Thoracic aorta (tissue), 2 donors: ENCODE data around the gene FGD5. TPM values are rescaled to one million over a fixed set of nuclear protein-coding genes. Genes with fewer than 3 reads are reported as not detected.

Experiments
- ATAC-seq: fragments of 150-250 bp; one replicate; pipeline ENCODE4 v1.8.0; 2017; ENCODE audit warnings: low read depth; ENCODE audit not compliant: insufficient number of reproducible peaks, low FRiP score
- DNase-seq: peaks from one replicate; pipeline ENCODE4 v3.0.0-alpha.2; 2020; ENCODE audit warnings: low spot score
- H3K27ac ChIP-seq, 2 donors: fragments of 200-600 bp; sonication (generic); 1 replicate in 1 of 2; 2 replicates in 1 of 2; pipeline ENCODE4 v1.5.1; 2016; ENCODE audit warnings: mild to moderate bottlenecking in 2 of 2, moderate library complexity in 2 of 2
- H3K27me3 ChIP-seq: fragments of 200-600 bp; sonication (generic); replicated peaks from 2 replicates; pipeline ENCODE4 v1.6.0; 2016; ENCODE audit warnings: mild to moderate bottlenecking; ENCODE audit not compliant: insufficient read depth
- H3K36me3 ChIP-seq: fragments of 200-600 bp; sonication (generic); one replicate; pipeline ENCODE4 v1.5.1; 2016
- H3K4me1 ChIP-seq, 2 donors: fragments of 200-600 bp; sonication (generic); 1 replicate in 1 of 2; 2 replicates in 1 of 2; pipeline versions ENCODE4 v1.5.1 to v1.6.0; 2016; ENCODE audit warnings: low read depth in 2 of 2, mild to moderate bottlenecking in 1 of 2; ENCODE audit not compliant: control insufficient read depth in 1 of 2
- H3K4me3 ChIP-seq: fragments of 200-600 bp; sonication (generic); 2 replicates; pipeline ENCODE4 v1.5.1; 2016; ENCODE audit warnings: mild to moderate bottlenecking
- H3K9me3 ChIP-seq: fragments of 200-600 bp; sonication (generic); 2 replicates; pipeline ENCODE4 v1.5.1; 2016
- total RNA-seq, 2 donors: library from RNA; depleted of rRNA; stranded (reverse); fragments of >200 nt; gene quantifications; one replicate each; pipeline versions ENCODE4 v1.1.0 to v1.2.3, GENCODE V29; 2016
- TF ChIP-seq, protein P1 (sequence below): fragments of 200-600 bp; sonication (generic); IDR thresholded peaks from one replicate; pipeline ENCODE4 v1.5.1; 2019; ENCODE audit warnings: antibody characterized with exemption

The FGD5 gene
- total RNA-seq, 2 donors from 2014 or later = 15.4 to 21.4 TPM

DNA sequence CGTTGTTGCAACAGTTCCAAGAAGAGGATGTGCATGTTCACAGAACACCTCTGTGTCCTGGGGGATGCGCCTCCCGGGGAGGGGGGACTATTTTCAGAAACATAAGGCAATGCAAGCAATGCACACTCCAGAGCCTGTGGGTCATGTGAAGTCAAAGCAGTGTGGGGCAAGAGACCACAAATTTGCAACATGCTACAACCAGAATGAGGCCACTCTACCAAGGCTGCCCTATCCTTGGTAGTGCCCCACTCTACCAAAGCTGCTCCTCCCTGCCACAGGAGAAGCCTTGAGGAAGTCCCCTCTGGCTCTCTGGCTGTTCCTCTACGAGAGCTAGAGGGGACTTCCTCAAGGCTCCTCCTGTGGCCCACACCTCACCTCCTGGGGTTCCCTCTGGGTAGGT, 120.2 kb downstream of the FGD5 start:
- Histone ChIP-seq H3K9me3 (no peaks in the 10 kb centered on the region), H3K4me1 (no peaks in the 10 kb centered on the region), H3K27ac (no peak overlapping the region), H3K27me3 (no peaks in the 10 kb centered on the region), H3K4me3 (no peak overlapping the region), H3K36me3 (peaks cover 9% of the 10 kb centered on the region)
- TF ChIP-seq, protein P1, sequence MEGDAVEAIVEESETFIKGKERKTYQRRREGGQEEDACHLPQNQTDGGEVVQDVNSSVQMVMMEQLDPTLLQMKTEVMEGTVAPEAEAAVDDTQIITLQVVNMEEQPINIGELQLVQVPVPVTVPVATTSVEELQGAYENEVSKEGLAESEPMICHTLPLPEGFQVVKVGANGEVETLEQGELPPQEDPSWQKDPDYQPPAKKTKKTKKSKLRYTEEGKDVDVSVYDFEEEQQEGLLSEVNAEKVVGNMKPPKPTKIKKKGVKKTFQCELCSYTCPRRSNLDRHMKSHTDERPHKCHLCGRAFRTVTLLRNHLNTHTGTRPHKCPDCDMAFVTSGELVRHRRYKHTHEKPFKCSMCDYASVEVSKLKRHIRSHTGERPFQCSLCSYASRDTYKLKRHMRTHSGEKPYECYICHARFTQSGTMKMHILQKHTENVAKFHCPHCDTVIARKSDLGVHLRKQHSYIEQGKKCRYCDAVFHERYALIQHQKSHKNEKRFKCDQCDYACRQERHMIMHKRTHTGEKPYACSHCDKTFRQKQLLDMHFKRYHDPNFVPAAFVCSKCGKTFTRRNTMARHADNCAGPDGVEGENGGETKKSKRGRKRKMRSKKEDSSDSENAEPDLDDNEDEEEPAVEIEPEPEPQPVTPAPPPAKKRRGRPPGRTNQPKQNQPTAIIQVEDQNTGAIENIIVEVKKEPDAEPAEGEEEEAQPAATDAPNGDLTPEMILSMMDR = no peak
- ATAC-seq = no peak
- DNase-seq = no peak

DNA sequence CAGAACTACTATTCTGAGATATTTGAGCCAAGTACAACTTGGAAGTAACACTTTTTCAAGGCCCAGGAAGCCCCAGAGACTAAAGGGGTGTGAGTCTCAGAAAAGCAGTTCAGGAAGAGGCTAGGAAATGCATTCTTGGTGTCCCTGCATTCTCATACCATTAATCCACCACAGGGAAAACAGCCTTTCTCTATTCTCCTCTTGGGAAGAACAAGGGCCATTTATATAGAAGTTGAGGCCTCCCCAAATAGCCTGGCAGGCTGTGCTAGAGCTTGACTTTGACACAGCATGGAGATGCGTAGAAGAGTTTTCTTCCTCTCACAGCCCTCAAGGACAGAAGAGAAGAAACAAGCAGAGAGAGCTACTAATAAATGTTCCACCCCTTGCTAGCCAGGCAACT, 123.1 kb downstream of the FGD5 start:
- H3K36me3 ChIP-seq = peaks cover 15% of the 10 kb centered on the region
- peaks cover 8 to 26% of the 10 kb centered on the region in 2 donors for H3K4me1 ChIP-seq
- no peak for DNase-seq
- no peaks in the 10 kb centered on the region for H3K9me3 ChIP-seq
- H3K27me3 ChIP-seq = no peaks in the 10 kb centered on the region
- H3K4me3 ChIP-seq = no peak overlapping the region
- TF ChIP-seq, protein P1 = no peak
- no peak for ATAC-seq
- no peak overlapping the region for H3K27ac ChIP-seq

DNA sequence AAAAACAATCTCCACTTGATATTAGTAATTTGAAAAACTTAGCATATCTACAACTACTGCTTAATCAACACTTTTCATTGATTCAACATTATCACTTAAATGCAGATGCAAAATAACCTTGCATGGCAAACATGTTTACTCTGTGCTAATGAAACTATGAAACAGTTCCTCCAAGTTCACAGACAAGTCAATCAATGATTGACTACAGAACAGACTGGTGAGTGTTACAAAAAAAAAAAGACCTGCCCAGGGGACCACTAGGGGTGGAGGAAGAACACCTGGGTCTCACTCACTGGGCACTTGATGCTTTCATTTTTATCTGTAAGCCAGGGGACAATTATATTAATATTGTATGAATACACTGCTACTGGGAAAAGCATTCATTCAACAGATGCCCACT, 124.3 kb downstream of the FGD5 start:
- Histone ChIP-seq H3K4me1 (peaks cover 8 to 26% of the 10 kb centered on the region in 2 donors), H3K27me3 (no peaks in the 10 kb centered on the region), H3K36me3 (peaks cover 15% of the 10 kb centered on the region), H3K9me3 (no peaks in the 10 kb centered on the region), H3K27ac (no peak overlapping the region), H3K4me3 (no peak overlapping the region)
- no peak for ATAC-seq
- TF ChIP-seq, protein P1 = no peak
- DNase-seq = no peak

DNA sequence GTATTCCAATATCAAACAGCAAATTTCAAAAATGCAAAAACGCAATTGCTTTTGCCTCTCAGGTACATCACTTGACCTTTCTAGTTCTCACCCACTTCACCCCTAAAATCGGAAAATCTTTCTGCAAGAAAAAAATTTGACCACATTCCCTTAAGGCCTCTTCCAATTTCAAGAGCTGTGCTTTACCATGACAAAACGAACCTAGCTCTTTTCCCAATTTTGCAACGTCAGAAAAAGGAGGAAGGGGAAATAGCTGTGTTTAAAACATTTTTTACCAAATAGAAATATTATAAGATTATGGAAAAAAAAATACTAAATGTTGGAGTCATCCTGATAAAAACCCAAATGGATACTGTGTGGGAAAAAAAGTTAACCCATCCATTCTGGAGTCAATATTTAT, 127.5 kb downstream of the FGD5 start:
- TF ChIP-seq, protein P1 = no peak
- peak overlapping the region; percentile 99 for H3K27ac ChIP-seq
- no peak for DNase-seq
- peaks cover 19 to 44% of the 10 kb centered on the region in 2 donors for H3K4me1 ChIP-seq
- peak overlapping the region; percentile 96 for H3K4me3 ChIP-seq
- ATAC-seq = no peak
- H3K9me3 ChIP-seq = no peaks in the 10 kb centered on the region
- peaks cover 15% of the 10 kb centered on the region for H3K36me3 ChIP-seq
- H3K27me3 ChIP-seq = no peaks in the 10 kb centered on the region

DNA sequence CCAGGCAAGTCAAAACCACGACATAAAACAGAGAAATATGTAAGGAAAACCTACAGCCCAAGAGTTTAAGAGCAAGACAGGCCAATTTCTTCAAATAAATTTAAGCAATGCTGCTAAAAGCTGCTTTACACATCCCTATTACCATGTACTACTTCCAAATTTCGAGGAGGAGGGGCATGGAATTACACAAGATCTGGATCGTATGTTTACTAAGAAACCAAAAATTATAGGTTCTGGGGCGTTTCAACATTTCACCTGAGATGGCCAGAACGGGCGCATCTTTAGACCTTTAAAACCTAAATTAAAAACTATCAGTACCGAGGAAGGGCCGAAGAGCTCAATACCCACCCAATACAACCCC, 128.0 kb downstream of the FGD5 start:
- Histone ChIP-seq H3K9me3 (no peaks in the 10 kb centered on the region), H3K4me1 (peaks cover 19 to 44% of the 10 kb centered on the region in 2 donors), H3K27me3 (no peaks in the 10 kb centered on the region), H3K27ac (peak overlapping the region; percentile 99), H3K36me3 (peaks cover 15% of the 10 kb centered on the region), H3K4me3 (peak overlapping the region; percentile 96)
- no peak for DNase-seq
- TF ChIP-seq, protein P1 = no peak
- ATAC-seq = no peak
